NCI-H345 treated with DMSO at 0.1 percent for 48 hours (cell line): ENCODE results near the gene PHEX.

Experiments
- DNase-seq: peaks from one replicate; lab custom pipeline; 2025; ENCODE audit not compliant: unreplicated experiment; lab: John Stamatoyannopoulos, UW

The PHEX gene

DNA sequence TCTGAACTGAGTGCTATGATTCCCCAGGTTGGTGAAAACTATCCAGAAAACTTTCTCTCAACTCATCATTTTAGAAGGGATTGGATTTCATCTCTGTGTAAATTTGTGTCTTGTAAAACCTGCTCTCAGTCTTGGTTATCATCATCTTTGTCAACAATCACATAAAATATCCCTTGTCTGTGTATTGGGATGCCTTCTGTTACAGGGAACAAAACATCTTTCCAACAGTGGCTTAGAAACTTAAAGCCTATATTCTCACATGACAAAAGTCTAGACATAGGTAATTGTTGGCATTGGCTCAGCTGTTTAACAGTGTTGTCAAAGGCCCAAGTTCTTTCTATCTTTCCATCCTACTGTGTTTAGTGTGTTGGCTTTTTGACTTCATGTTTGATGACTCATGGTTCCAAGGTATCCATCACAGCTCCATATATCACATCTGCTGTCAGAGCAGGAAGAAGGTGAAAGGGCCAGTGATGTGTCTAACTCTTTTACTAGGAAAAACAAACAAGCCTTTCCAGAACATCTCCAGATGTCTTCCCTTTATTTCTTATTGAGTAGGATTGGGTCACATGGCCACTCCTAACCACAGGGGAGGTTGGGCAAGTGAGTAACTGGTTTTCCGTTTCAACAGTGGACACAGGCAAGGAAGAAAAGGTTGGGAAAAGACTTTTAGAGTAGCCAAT lies 65.0 kb downstream of the PHEX start:
- DNase-seq: no peak

DNA sequence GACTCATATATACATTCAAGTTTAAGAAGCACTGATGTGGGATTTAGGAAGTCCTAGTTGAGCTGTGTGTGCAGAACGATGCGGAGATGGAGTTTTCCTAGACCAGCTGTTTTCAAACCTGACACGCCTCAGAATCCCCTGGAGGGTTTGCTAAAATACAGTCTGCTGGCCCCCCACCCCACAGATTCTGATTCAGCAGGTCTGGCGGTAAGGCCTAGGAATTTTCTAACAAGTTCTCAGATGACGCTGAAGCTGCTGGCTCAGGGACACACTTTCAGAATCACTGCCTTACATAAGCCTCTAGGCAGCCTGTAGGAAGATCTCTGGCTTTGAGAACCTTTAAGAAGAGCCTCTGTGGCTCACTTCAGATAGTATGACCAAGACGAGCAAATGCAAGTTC lies 73.1 kb downstream of the PHEX start:
- DNase-seq: no peak

DNA sequence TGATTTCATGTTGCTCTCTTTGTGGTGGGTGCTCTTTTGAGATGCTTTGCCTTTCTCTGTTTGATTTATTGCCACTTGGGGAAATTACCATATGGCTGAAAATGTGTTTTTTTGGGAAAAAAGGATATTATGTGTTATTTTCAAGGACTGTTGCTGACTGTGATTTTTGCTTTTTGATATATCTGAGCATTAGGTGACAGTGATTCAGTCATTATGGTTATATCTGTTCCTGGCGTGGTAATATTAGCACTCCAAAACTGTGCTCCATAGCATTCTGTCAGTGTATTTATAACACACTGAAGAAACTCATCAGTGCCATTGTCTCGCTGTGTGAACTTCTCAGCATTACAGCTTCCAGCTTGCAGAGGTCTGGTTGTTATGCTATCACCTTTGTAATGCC lies 73.8 kb downstream of the PHEX start:
- DNase-seq: no peak

DNA sequence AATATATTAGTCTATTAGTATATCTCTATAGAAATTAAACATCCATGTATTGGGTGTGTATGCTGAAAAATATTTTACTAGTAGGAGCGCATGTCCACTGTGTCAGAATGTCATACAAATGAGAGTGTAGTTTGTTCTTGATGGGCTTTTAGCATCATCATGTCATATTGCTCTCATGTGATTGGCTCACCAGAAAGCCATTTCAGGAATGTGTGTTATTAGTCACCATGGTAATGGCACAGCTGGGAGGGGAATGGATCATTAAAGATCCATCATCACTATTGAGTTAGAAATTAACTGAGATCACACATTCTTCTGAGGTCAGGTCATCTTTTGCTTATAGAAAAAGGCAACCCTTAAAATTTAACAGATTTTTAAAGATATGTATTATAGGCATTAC lies 77.3 kb downstream of the PHEX start:
- DNase-seq: no peak

DNA sequence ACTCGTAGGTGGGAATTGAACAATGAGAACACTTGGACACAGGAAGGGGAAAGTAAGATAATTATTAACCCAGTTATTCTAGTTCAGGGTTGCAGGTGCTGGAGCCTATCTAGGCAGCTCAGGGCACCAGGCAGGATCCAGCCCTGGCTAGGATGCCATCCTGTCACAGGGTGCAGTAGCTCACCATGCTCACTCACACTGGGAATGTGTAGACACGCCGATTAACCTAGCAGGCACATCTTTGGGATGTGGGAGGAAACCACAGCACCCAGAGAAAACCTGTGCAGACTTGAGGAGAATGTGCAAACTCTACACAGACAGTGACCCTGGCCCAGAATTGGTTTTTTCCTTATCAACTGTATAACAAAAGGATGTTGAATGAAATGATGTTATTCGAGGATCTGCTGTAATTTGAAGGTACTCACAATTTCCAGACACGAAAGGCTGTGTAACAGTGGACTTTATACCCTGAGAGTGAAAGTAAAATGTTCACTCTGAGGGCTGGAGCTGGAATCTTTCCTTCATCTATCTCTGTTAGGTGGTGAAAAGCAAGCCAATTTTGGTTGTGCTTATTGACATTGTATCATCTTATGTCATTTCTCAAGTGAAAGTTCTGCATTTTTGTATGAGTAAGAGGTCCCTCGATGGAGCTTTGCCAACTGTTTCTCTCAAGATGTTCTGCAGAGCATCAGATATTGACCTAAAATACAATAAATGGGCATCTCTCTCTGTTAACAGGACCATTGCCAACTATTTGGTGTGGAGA lies 78.8 kb downstream of the PHEX start:
- no peak for DNase-seq

DNA sequence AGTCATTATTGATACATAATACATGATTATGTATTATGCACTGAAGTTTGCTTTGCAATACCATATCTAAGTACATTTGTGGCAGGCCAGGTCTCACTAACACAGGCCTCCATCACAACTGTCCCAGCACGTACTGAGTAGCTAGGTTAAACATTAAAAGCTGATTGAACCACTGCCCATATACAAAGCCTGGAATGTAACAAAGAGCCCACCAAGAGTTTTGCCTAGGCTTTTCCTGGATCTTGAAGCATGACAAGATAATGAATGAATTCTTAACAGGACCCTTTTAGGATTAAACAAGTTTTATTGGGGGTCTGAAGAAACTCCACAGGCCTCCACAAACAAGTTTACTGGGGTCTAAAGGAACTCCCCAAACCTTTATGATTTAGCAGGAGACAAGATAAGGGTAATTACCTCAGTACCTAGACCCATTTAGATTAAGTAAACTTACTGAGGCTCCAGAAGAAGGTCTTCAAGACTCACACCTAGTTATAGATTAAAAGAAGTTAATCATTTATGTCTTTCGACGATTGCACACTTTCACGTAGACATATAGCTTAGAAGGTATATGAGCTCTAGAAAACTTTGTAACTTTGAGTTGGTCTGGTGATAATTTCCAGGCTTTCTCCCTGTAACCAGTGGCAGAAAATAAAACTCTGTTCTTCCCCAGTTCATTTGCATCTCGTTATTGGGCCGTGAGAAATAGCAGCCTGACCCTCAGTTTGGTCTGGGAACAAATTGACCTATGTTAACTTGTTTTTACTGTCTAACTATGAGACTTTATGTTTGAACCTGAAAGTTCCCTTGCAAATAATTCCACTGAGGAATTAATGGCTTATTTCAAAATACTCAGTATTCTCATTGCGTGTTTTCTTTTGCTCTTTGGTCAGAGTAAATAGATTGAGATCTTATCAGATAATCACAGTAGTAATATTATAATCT lies 84.8 kb downstream of the PHEX start:
- no peak for DNase-seq

DNA sequence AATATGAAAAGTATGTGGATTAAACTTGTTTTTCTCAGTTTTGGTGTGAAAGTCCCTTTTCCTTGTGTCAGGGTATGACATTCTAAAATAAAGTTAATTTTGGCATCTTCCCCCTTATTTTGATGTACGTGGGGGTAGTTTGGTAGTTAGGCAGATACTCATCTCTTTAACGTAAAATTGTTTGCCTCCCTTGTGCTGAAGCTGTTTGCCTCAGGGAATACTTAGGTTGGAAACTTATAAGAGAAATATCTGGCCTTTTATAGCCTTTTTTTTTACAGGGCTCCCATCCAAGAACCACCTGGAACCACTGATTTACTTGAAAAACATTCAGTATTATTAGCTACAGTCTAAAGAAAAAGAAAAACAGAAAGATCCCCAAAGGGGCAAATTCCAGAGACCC lies 85.5 kb downstream of the PHEX start:
- no peak for DNase-seq

DNA sequence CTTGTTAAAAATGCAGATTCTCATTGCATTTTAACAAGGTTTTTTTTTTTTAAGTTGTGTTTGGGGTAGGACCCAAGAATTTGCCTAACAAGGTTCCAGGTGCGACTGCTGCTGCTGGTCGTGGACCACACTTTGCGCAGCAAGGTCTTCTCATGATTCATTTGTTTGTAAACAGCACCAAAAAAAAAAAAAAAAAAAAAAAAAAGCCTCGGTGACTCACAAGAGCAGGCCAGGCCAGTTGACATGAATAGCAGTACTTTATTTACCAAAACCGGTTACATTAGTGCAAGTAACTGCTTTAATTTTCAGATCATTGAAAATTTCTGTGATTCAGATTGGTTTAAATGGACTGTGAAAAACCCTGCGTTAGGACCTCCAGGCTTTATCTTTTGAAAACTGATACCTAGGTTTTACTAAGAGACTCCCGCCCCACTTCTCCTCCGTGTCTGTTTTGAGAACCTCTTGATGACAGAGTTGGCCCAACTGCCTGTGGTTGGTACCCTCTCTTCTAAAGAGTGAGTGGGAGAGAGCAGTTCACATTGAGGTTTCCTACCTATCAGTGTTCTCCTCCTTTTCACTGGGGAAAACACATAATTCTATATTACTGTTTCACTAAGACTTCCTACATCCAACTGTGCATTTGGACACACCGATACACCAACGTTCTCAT lies 86.2 kb downstream of the PHEX start:
- no peak for DNase-seq

DNA sequence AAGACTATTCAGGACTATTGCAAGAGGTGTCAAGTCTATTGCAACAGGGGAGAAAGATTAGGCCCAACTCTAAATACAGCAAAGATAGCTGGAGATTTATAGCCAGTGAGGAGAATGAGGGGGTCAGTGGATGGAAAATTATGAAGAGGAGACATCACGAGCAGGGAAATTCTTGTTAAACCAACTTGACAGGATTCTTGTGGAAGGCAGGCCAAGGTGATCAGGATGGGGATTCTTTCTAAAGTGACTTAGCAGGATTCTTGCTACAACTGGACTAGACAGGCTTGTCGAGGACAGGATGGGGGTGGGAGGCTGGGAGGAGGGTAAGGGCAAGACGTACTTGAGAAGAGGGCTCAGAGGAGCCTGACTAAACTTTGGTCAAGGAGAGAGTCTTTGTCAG lies 89.0 kb downstream of the PHEX start:
- no peak for DNase-seq

DNA sequence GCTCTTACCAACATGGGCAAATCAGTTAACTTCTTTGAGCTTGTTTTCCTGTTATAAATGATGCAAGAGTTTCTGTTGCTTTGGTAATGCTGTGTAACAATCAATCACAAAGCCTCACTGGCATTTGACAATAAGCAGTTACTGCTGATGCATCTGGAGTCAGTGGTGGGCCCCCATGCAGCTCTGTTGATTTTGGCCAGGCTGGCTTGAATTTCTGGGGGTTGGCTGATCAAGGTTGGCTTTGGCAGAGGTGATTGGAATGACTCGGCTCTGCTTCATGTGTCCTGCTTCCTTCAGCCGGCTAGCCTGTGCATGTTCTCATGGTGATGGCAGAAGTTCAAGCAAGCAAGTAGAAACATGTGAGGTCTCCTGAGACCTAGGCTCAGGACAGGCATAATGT lies 90.4 kb downstream of the PHEX start:
- no peak for DNase-seq

DNA sequence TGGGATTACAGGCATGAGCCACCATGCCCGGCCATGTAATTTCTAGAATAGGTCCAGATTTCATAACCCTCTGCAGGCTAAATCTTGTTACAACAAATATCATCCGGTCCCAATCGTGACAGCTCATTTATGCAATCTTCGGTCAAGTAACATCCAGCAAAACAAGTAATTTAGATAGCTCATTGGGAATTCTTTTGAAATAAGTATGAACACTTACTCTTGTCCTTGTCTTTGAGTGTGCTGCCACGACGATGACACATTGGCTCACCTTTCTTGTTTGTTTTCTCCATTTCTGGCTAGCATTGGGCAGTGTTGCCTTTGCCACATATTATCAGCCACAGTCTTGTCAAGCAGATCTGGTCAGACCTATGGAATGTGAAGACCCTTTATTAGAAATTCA lies 92.0 kb downstream of the PHEX start:
- DNase-seq: no peak

DNA sequence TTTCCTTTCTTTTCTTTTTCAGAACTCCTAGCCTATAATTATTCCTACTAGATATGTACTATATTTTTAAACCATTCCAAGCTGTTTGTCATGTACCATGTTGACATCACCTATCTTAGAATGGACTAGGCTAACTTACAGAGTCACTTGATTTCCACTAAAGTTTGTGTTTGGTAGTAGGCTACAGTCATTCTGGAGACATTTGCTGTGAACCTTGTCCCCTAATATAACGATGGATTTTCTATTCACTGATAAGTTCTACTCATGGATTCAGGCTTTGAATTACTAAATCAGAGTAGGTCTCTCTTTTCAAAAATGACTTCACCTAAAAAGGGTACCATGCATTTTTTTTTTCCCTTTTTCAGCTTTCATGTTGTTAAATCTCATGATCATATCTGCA lies 93.4 kb downstream of the PHEX start:
- no peak for DNase-seq

DNA sequence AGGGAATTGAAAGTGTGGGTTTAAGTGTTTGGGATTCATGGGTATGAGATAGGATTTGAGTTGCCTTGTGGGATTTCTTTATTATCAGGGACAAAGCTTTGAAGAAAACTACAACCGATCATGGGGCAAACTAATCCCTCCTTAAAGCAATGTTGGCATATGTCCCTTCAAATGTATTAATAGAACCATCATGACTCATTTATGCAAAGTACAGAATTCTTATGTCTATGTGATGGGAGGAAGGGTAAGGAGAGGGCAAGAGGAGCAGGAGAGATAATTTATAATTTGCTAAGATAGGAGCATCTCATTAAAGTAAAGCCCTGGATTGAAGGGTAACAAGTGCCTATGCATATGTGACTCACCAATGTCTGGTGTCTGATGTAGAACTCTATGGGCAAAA lies 94.2 kb downstream of the PHEX start:
- DNase-seq: no peak

DNA sequence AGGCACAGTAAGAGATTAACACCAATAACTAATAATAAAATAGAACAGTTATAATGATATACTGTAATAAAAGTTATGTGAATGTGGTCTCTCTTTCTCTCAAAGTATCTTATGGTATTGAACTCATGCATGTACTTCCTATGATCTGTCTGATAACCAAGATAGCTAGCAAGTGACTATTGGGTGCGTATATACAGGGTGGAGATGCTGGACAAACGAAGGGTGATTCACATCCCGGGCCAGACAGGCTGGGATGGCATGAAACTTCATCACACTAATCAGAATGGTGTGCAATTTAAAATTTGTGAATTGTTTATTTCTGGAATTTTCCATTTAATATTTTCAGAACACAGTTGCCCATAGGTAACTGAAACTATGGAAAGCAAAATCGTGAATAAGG lies 96.8 kb downstream of the PHEX start:
- no peak for DNase-seq

DNA sequence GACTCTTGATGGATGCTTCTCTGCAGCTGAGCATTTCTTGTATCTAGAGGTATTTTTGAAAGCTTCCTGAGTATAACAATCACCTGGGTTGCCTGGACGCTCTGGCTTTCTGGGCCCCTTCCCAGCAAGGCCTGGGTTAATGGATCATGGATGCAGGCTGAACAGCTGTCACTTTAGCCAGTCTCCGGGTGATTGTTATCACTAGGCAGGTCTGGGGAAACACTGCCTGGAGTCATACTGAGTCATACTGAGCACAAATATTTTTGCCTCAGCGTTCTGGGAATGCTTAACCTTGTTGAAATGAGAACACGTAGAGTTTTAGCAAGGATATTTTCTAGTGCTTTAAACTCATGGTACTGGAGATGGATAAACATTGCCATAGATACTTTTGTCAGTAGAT lies 102.6 kb downstream of the PHEX start:
- no peak for DNase-seq

DNA sequence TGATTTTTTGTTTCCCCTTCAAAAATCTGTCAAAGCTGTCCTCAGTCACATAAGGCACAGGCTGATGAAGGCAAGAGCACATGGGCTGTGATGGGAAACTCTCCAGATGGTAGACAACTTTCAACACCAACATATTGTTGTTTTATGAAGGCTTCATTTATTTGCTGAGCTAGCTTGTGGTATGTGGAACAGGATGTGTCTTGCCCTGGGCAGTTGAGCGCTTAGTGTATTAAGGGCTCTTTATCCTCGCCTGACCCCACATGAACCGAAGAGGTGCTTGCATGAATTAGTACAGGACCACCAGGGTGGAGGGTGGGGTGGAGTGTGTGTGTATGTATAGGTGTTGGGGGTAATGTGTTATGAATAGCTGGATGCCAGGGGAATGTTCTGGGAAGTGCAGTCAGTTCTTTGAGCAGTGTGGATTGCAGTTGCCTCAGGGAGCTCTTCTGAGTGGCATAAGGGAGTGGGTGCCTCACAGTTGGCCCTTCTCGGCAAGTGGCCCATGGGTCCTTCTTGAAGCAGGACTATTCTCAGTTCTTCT lies 103.1 kb downstream of the PHEX start:
- no peak for DNase-seq

DNA sequence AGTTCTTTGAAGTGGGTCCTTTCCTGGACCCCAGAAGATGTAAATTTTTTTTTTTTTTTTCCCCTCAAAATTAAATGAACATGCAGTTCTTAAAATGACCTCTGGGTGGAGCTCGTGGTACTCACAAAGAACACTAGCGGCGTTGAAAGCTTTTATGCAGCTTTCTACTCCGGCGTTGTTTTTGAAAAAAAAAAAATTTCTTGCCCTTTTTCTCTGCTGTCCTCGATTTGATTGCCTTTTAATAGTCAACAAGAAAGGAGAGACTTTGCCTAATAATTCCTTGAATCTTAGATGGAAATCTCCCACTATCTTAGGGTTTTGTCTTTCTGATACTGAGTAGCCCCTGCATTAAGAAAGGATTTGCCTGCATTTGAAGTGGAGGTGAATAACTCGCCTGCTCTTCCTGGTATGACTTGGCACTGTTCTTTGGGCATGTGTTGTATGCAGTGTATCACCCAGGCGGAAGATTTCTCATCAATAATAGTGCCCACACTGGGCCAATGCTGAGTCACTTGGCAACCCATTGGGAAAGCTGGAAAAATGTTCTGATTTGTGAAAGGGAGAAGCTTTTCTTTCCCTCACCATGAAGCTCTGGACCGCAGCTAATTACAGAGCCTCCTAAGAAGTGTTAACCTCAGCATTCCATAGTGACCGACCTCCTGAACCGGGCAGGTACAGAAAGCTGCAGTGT lies 104.0 kb downstream of the PHEX start:
- peak; percentile 49 for DNase-seq

DNA sequence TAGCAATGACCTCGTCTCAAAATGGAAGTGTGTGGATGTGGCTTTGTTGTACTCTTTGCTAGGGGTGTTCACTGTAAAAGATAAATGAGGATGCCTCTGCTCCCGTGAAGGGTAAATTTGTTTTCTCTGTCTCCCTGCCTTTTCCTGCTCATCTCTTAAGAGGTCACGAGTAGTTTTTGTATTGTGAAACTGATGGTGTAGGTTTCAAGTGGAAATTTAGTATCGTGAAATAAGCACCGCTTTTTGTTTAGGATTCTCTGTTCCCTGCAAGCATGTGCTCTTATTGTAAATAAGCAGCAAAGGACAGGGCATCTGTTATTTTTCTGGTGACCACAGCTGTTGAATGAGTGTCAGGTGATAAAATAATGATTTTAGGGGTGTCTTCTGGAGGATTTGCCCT lies 104.6 kb downstream of the PHEX start:
- DNase-seq: peak; percentile 47

DNA sequence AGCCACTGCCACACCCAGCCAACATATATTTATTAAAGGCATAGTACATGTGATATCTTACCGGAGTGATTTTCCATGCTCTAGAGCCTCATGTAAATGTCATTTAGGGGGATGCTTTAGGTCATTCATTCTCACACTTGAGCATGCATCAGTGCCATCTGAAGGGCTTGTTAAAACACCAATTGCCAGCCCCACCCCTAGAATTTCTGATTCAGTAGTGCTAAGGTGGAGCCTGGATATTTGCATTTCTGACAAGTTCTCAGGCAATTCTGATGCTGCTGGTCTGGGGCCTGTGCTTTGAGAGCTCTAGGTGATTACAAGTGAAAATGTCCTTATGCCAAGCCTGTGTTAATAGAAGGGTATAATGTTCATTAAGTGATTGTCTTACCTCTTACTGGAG lies 107.7 kb downstream of the PHEX start:
- DNase-seq: peak; percentile 66

DNA sequence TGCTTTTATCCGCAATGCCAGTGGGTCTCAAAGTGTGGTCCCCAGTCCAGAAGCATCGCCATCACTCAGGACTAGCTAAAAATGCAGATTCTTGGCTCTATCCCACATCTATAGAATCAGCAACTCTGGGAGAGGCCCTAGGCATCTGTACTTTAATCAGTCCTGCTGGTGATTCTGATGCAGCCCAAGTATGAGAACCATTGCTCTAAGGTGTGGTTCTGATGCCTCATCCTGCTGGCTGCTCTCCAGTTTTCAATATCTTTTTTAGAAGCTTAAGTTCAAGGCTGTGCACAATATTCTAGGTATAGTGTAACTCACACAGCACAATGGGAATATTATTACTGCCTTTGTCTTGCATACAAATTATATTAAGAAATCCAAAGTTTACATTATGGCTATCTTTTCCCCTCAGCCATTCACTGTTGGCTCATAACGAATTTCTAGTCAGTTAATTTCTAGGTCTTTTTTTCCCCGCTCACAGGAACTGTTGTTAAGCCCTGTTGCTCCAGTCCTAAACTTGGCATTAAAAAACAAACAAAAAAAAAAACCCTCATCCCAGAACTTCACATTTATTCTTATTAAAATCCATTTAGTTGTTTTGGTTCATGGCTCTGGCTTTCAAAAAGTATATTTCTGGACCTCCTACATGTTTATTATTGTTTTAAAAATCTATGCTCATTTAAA lies 109.1 kb downstream of the PHEX start:
- no peak for DNase-seq
